Kidney (tissue), 14 donors: ENCODE results near the gene CADPS2. TPM values are rescaled to one million over a fixed set of nuclear protein-coding genes. Genes with fewer than 3 reads are reported as not detected.

Source experiments
- DNase-seq, 5 donors: peaks; one replicate each; pipeline ENCODE4 v3.0.0-alpha.2; 2013 to 2020
- FAIRE-seq: peaks from 2 replicates; lab custom pipeline; 2012; peaks lifted over from hg19 to GRCh38; lab: Jason Lieb, UNC
- H3K27ac ChIP-seq, 2 donors: one replicate each; pipeline ENCODE4 v1.7.0; 2013; ENCODE audit warnings: low read depth in 2 of 2, low read length in 2 of 2, inconsistent platforms in 1 of 2
- H3K27me3 ChIP-seq: one replicate; pipeline ENCODE4 v1.7.1; 2013; ENCODE audit warnings: low read length, inconsistent platforms; ENCODE audit not compliant: control insufficient read depth, insufficient read depth
- H3K36me3 ChIP-seq, 3 donors: one replicate each; pipeline versions ENCODE4 v1.7.0 to v1.7.1; 2013; ENCODE audit warnings: low read length in 3 of 3, control low read depth in 1 of 3, inconsistent platforms in 1 of 3; ENCODE audit not compliant: insufficient read depth in 3 of 3, control insufficient read depth in 2 of 3
- H3K4me1 ChIP-seq, 3 donors: one replicate each; pipeline versions ENCODE4 v1.7.0 to v1.7.1; 2013; ENCODE audit warnings: low read length in 3 of 3, inconsistent platforms in 1 of 3, low read depth in 1 of 3; ENCODE audit not compliant: control insufficient read depth in 2 of 3, insufficient read depth in 2 of 3
- H3K4me3 ChIP-seq, 3 donors: one replicate each; pipeline versions ENCODE4 v1.7.0 to v1.8.1; 2013; ENCODE audit warnings: low read length in 3 of 3, control low read depth in 1 of 3, inconsistent platforms in 1 of 3
- H3K9ac ChIP-seq, 3 donors: one replicate each; pipeline versions ENCODE4 v1.7.0 to v1.7.1; 2013; ENCODE audit warnings: low read length in 3 of 3, control low read depth in 1 of 3, inconsistent platforms in 1 of 3
- H3K9me3 ChIP-seq, 3 donors: one replicate each; pipeline versions ENCODE4 v1.7.0 to v1.7.1; 2013; ENCODE audit warnings: low read length in 3 of 3, control low read depth in 1 of 3, inconsistent platforms in 1 of 3; ENCODE audit not compliant: control insufficient read depth in 2 of 3, insufficient read depth in 1 of 3
- intact Hi-C: fragments of 100-400 bp; cut with DNase I; formaldehyde crosslinking; loops from one replicate; pipeline ENCODE4 v1.11.1; 2022
- polyA plus RNA-seq: library from polyadenylated mRNA; stranded (reverse); fragments of 350-450 nt; fragmentation: Illumina TruSeq; extraction: RNeasy Lipid Tissue Mini Kit (QIAGEN cat#74804); gene quantifications from one replicate; pipeline ENCODE4 v1.2.3, GENCODE V29; 2014; ENCODE audit warnings: low read depth, low replicate concordance; ENCODE audit not compliant: insufficient read depth
- total RNA-seq: library from RNA; stranded (reverse); fragmentation: NEBNext Ultra II Directional; extraction: Animal tissue kit (Norgen Biotek cat#: 25700); gene quantifications from one replicate; pipeline ENCODE4 v1.2.1, GENCODE V29; 2021
- TF ChIP-seq, protein P1 (sequence below): IDR thresholded peaks from 3 replicates; pipeline ENCODE4 v1.5.1; 2012; ENCODE audit warnings: mild to moderate bottlenecking, moderate library complexity, borderline replicate concordance; ENCODE audit not compliant: insufficient read depth; ENCODE audit errors: extremely low read depth
- donor health status: control.
- donor health status: control.
- donor health status: control.
- donor health status: control.
- donor health status: control.
- donor health status: DM: yes; HTN: yes; CAD: no.
- donor health status: Normal renal cell carcinoma (clear cell type).

Gene CADPS2
- total and polyA plus RNA-seq, 2 donors from 2014 or later: 33.0 to 39.9 TPM

DNA sequence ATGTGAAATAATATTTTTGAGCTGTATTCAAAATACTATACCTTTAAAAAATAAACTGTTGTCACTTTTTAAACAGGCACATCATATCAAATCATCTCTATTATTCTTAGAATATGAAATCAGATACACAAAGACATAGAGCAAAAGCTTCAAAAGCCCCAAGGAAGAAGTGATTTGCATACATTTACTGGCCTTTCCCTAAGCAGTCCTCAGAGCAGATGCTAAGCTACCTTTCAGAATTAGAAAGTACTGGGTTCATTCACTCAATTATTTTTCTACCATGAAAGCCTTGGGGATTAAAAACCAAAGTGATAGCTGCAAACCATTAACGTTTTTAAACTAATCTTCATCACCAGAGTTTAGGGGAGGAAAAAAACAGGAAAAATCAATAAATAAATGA lies 127.8 kb downstream of the CADPS2 start:
- TF ChIP-seq, protein P1, sequence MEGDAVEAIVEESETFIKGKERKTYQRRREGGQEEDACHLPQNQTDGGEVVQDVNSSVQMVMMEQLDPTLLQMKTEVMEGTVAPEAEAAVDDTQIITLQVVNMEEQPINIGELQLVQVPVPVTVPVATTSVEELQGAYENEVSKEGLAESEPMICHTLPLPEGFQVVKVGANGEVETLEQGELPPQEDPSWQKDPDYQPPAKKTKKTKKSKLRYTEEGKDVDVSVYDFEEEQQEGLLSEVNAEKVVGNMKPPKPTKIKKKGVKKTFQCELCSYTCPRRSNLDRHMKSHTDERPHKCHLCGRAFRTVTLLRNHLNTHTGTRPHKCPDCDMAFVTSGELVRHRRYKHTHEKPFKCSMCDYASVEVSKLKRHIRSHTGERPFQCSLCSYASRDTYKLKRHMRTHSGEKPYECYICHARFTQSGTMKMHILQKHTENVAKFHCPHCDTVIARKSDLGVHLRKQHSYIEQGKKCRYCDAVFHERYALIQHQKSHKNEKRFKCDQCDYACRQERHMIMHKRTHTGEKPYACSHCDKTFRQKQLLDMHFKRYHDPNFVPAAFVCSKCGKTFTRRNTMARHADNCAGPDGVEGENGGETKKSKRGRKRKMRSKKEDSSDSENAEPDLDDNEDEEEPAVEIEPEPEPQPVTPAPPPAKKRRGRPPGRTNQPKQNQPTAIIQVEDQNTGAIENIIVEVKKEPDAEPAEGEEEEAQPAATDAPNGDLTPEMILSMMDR: no peak
- Histone ChIP-seq H3K4me1 (no peaks in the 10 kb centered on the region), H3K9me3 (no peaks in the 10 kb centered on the region), H3K27me3 (no peaks in the 10 kb centered on the region), H3K27ac (no peak overlapping the region), H3K9ac (no peak overlapping the region), H3K4me3 (no peak overlapping the region), H3K36me3 (no peaks in the 10 kb centered on the region)
- DNase-seq (no peak), FAIRE-seq (no peak)
- intact Hi-C loops: no loop called here

- H3K9ac ChIP-seq: no peak overlapping the region
- H3K27me3 ChIP-seq: no peaks in the 10 kb centered on the region
- H3K27ac ChIP-seq: no peak overlapping the region
- H3K4me1 ChIP-seq: no peaks in the 10 kb centered on the region
- no peaks in the 10 kb centered on the region for H3K36me3 ChIP-seq
- no peak for FAIRE-seq
- H3K4me3 ChIP-seq: no peak overlapping the region
- no peaks in the 10 kb centered on the region for H3K9me3 ChIP-seq
- TF ChIP-seq, protein P1: no peak
- intact Hi-C loops: no loop called here
- DNase-seq: no peak
Measured at GRCh38 chr7:122756860-122757259, 129.4 kb downstream of the CADPS2 start.

GRCh38 chr7:122755696-122756095 lies 130.6 kb downstream of the CADPS2 start:
- H3K9me3 ChIP-seq: no peaks in the 10 kb centered on the region
- intact Hi-C loops: no loop called here
- H3K4me3 ChIP-seq: no peak overlapping the region
- H3K27ac ChIP-seq: no peak overlapping the region
- H3K4me1 ChIP-seq: peaks cover 0 to 2% (median 0%) of the 10 kb centered on the region in 3 donors
- TF ChIP-seq, protein P1: no peak
- no peak for FAIRE-seq
- no peak overlapping the region for H3K9ac ChIP-seq
- H3K36me3 ChIP-seq: no peaks in the 10 kb centered on the region
- no peak for DNase-seq
- H3K27me3 ChIP-seq: no peaks in the 10 kb centered on the region

DNA sequence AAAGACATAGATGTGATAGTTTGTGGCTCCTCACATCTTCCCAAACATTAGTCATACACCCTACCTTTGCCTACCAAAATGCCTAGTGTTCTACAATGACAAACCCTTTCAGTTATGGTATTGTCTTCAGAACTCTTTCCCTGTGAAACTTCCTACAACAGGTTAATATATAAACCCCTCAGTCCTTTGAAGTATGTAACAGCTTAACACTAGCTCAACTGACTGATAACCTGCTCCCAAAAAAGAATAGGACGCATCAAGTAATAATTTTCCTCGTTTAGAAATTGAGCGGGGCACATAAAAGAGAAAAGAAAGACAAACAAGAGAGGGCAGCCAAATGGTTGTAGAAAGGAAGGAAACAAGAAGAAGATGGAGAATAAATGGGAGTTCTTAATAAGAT lies 133.7 kb downstream of the CADPS2 start:
- no peak for FAIRE-seq
- H3K4me1 ChIP-seq: peaks cover 0 to 2% (median 0%) of the 10 kb centered on the region in 3 donors
- no peak overlapping the region for H3K4me3 ChIP-seq
- DNase-seq: no peak
- TF ChIP-seq, protein P1: no peak
- intact Hi-C loops: no loop called here
- no peaks in the 10 kb centered on the region for H3K27me3 ChIP-seq
- no peak overlapping the region for H3K27ac ChIP-seq
- H3K9me3 ChIP-seq: no peaks in the 10 kb centered on the region
- H3K9ac ChIP-seq: no peak overlapping the region
- no peaks in the 10 kb centered on the region for H3K36me3 ChIP-seq
